Measurements from ENCODE around the gene LAMC1. TPM values are rescaled to one million over a fixed set of nuclear protein-coding genes. Genes with fewer than 3 reads are reported as not detected.
A peak's percentile ranks its signal among the peaks of the same experiment; 100 is the strongest.

LAMC1 gene
- 297 TPM for polyA plus RNA-seq (ENCODE audit: insufficient read length)
- long read RNA-seq, donor 1, full-length matches to known transcripts: 3 of 130 reads
- long read RNA-seq, donor 1, partial matches to known transcripts: 127 of 130 reads
- long read RNA-seq, donor 1, other reads (novel, unspliced or antisense): 0 of 130 reads
- long read RNA-seq, donor 2, full-length matches to known transcripts: 9 of 93 reads
- long read RNA-seq, donor 2, partial matches to known transcripts: 84 of 93 reads
- long read RNA-seq, donor 2, other reads (novel, unspliced or antisense): 0 of 93 reads
- long read RNA-seq, donor 3, full-length matches to known transcripts: 6 of 41 reads
- long read RNA-seq, donor 3, partial matches to known transcripts: 35 of 41 reads
- long read RNA-seq, donor 3, other reads (novel, unspliced or antisense): 0 of 41 reads
- long read RNA-seq, donor 4: 0 reads
- long read RNA-seq, donor 5, full-length matches to known transcripts: 8 of 28 reads
- long read RNA-seq, donor 5, partial matches to known transcripts: 20 of 28 reads
- long read RNA-seq, donor 5, other reads (novel, unspliced or antisense): 0 of 28 reads
- long read RNA-seq, donor 6, full-length matches to known transcripts: 6 of 27 reads
- long read RNA-seq, donor 6, partial matches to known transcripts: 21 of 27 reads
- long read RNA-seq, donor 6, other reads (novel, unspliced or antisense): 0 of 27 reads
- long read RNA-seq, donor 7, full-length matches to known transcripts: 5 of 45 reads
- long read RNA-seq, donor 7, partial matches to known transcripts: 40 of 45 reads
- long read RNA-seq, donor 7, other reads (novel, unspliced or antisense): 0 of 45 reads
- long read RNA-seq, donor 8, full-length matches to known transcripts: 4 of 48 reads
- long read RNA-seq, donor 8, partial matches to known transcripts: 44 of 48 reads
- long read RNA-seq, donor 8, other reads (novel, unspliced or antisense): 0 of 48 reads

DNA sequence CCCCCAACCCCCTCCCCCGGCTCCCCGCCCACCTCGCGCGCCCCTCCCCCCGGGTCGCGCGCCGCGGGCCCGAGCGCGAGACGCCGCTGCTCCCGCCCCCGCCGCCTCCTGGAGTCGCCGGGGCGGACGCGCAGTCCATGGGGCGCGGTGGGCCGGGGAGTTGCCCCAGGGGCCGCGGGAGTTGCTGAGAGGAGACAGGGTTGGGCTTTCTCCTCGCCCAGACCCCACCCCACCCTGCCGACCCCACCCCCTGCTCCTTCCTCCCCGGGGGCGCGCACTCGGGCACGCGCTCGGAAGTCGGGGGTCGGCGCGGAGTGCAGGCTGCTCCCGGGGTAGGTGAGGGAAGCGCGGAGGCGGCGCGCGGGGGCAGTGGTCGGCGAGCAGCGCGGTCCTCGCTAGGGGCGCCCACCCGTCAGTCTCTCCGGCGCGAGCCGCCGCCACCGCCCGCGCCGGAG, at the start of gene LAMC1:
Gene LAMC1 (plus strand): TSS at position 275 of the 455 bp plus-strand sequence. CDS start 297 bp downstream, outside the sequence.
- DNase-seq: peak; percentile 87

DNA sequence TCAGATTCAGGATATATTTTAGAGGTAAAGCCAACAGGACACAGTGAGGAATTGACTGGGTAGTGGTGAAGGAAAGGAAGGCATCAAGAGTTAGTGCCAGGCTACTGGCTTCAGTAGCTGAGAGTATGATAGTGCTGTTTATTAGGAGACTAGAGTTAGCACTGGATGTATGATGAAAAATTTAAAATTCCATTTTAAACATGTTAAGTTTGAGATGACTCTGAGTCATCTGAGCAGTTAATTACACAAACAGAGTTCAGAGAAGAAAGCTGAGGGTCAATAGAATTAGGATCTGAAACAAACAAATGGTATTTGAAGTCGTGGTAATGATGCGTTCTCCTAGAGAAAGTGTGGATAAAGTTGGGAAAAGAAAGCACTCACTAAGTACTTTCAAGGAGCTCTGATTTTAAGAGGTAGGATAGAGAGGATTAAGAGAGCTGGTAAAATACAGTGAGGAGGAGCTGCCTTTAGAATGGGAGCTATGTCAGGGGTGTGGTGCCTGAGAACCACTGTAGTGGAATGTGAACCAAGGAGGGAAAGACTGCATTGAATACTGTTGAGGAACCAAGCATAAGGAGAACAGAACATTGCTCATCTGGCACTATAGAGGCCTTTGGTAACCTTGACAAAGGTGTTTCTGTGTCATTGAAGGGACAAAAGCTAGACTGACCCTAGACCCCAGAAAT, 48.6 kb upstream of the LAMC1 start:
- DNase-seq: no peak

DNA sequence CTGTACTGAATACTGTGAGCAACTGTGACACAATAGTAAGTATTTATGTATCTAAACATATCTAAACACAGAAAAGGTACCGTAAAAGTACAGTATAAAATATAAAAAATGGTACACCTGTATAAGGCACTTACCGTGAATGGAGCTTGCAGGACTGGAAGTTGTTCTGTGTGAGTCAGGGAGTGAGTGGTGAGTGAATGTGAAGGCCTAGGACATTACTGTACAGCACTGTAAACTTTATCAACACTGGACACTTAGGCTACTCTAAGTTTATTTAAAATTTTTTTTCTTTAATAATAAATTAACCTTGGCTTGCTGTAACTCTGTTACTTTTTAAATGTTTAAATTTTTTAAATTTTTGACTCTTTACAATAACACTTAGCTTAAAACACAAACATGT, 45.7 kb upstream of the LAMC1 start:
- DNase-seq: no peak

DNA sequence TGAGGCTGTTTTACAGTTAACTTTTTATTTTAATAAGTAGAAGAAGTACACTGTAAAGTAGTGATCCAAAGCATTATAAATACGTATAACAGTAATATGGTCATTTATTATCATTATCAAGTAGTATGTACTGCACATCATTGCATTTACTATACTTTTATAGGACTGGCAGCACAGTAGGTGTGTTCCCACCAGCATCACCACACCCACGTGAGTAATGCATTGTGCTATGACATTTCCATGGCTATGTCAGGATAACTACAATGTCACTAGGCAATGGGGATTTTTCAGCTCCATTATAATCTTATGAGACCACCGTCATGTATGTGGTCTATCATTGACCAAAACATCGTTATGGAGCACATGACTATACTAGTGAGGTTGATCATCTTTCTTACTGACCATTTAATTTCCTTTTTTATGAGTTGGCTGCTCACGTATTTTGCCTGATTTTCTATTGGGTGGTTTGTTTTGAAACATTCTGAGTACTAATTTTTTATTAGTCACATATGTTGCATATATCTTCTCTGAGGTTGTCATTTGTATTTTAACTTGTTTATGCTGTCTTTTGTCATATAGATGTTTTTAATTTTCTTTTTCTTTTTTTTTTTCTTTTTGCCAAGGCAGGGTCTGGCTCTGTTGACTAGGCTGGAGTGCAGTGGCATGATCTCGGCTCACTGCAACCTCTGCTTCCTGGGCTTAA, 44.9 kb upstream of the LAMC1 start:
- DNase-seq: no peak

DNA sequence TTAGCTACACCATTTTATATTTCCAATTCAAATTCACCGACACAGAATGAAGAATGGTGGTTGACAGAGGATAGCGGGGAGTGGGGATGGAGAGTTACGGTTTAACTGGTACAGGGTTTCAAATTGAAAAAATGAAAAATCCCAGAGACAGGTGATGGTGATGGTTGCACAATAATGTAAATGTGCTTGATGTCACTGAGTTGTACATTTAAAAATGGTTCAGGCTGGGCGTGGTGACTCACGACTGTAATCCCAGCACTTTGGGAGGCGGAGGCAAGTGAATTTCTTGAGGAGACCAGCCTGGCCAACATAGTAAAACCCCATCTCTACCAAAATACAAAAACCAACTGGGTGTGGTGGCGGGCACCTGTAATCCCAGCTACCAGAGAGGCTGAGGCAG, 39.1 kb upstream of the LAMC1 start:
- DNase-seq: no peak

DNA sequence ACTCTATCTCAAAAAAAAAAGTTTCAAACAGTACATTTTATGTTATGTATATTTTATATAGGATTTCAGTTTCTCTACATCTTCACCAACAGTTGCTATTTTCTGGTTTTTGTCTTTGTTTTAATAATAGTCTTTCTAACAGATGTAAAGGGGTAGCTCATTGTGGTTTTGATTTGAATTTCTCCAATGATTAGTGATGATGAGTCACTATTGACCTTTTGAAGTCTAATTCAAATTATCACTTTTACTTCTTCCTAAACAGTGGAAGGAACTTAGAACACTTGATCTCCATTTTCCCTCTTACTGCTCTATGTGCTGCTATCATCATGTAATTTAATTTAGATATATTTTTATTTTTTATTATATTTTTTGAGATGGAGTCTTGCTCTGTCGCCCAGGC, 38.6 kb upstream of the LAMC1 start:
- no peak for DNase-seq

DNA sequence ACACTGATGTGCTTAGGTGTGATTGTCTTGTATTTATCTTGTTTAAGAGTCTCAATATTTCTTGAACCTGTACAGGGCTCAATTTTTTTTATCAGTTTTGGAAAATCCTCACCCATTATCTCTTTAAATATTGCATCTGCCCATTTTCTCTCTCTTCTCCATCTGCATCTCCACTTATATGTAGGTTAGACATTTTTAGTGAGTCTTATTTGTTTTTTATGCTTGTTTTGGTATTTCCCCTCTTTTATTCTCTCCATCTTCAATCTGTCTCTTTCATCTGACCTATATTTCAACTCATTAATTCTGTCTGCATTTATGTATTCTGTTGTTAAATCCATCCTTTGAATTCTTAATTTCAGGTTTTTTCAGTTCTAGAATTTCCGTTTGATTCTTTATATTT, 37.3 kb upstream of the LAMC1 start:
- no peak for DNase-seq

DNA sequence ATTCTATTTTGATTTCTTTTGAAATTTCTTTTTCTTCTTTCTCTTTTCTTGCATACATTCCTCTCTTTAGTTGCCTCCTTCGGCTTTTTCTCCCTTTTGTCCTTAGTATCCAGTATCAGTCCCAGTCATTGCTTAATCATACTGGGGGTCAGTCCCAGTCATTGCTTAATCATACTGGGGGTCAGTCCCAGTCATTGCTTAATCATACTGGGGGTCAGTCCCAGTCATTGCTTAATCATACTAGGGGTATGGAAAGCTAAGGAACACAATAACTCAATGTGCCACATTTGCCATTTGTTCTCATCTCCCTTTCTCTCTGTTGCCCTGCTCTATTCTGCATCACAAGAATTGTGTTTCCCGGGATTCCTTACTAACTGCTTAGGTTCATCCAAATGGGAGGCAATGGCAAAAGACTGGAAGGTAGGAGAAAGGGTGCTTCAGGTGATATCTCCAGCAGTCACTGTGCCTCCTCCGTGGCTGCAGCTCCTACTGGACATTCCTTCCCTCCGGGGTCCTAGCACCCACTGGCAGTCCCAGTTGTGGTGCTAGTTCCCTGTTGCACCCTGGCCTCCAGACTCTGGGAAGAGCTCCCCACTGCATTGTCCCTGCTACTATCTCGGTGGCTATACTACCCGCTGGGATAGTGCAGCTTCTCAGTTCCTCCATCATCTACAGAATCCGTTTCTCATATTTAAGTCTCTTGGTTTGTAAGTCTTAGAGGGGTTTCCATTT, 32.6 kb upstream of the LAMC1 start:
- DNase-seq: no peak

DNA sequence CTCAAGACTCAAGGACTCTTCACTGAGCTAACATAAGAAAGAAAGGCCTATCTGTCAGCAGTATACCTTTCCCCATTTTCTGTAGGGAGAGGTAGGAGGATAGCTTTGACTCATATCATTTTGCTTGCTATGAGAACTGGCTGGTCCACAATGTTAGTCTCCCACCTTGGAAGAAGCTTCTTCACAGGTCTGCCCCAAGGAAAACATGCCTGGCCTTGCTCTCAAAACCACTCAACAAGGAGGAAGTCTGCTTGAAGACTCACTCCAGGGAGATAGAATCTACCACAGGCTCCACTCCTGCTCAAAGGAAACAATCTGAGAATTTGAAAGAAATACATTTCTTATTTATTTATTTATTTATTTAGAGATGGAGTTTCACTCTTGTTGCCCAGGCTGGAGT, 29.5 kb upstream of the LAMC1 start:
- no peak for DNase-seq

DNA sequence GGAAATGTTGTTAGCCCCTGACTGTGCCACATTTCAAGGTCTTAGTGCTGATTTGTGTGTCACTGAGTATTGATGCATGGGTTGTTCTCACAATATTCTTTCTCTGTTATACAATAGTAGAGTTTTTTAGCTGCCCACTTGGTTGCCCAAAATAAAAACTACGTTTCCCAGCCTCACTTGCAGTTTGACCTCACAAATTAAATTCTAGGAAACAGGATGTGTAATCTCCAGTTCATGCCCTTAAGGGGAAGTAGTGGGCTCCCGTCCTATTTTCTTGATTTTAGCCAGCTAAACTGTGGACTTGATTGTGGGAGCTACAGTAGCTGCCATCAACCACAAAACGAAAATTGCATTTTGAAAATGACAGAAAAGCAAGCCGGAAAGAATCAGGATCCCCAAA, 27.3 kb upstream of the LAMC1 start:
- no peak for DNase-seq

DNA sequence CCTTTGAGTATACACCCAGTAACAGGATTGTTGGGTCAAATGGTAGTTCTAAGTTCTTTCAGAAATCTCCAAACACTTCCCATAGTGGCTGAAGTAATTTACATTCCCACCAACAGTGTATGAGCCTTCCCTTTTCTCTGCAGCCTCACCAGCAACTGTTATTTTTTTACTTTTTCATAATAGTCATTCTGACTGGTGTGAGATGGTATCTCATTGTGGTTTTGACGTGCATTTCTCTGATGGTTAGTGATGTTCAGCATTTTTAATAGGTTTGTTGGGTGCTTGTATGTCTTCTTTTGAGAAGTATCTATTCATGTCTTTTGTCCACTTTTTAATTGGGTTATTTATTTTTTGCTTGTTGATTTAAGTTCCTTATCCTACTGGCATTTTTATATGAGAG, 26.4 kb upstream of the LAMC1 start:
- no peak for DNase-seq

DNA sequence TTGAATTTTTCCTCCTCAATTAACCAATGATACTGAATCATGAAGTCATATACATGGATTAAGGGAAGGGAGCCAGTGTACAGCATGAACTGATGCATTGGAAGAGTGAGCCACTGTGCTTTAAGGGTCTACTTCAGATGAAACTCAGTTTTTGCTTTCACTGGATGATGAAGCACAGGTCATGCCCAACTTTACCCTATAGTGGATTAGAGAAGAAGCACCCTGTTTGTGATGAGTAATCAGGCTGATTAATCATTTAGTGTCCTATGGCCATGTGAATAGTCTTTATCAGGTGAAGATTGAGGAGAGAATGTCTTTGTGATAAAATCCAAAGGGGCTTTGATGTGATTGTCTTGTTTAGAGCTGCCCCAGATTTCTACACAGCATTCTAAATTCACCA, 24.7 kb upstream of the LAMC1 start:
- no peak for DNase-seq

DNA sequence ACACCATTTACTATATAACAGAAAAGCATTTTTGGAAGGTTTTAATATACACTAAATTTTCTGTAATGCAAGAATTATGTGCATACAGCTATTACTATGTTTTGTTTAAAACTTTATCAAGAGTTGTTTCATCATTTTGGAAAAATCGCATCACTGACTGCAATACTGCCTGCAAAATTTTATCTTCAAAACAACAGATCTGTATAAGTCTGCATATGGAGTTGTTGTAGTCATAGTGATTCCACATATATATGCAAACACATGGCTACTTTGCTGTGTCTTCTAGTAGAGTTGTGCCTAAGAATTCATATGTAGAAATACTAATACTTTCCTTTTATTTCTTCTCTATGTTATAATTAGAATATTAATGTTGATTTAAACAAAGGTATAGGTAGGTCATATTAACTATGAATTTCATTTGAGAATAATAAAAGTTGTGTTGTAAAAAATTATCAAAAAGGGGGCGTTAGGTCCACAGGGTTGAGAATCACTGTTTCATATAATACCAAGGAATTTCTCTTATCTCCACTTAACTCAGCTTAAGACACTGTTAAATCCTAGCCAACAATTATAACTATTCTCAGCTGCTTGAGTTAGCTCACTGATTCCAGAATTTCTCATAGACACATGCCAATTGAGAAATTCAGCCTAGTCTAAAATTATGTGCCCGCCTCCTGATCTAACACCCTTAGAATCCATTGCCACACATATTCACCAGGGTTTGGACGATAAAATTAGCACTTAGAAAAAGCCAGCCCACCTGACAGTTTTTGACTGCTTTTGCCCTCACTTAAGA, 22.9 kb upstream of the LAMC1 start:
- no peak for DNase-seq

DNA sequence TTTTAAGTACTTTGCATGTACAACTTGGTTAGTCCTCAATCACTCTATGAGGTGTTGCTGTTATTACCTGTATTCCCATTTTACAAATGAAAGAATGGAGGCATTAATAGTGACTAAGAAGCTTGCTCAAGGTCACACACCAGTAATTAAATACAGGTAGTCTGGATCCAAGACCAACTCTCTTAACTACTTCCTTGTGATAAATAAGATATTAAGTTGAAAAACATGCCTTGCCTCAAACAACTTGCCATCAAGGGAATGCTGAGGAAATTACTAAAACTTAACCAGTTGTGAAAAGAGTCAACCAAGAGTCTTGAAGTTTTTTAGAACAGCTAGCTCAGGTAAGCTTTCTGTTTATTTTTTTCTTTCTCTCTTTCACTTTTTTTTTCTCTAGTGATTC, 21.0 kb upstream of the LAMC1 start:
- no peak for DNase-seq

DNA sequence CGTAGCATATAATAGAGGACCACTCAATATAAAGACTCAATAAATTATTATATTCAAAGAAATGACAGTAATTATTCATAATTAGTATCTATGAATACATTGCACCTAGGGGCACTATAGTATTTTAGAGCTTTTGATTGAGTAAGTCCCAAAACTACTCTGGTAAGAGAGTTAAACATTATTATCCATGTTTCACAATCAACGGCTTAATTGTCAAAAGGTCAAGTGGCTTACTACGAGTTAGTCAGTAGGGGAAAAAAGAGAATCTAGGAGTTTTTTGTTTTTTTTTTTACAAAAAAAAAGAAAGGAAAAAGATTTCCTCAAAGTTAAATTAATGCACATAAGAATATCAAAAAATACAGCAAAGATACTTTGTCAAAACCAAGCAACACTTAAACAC, 20.4 kb upstream of the LAMC1 start:
- no peak for DNase-seq

DNA sequence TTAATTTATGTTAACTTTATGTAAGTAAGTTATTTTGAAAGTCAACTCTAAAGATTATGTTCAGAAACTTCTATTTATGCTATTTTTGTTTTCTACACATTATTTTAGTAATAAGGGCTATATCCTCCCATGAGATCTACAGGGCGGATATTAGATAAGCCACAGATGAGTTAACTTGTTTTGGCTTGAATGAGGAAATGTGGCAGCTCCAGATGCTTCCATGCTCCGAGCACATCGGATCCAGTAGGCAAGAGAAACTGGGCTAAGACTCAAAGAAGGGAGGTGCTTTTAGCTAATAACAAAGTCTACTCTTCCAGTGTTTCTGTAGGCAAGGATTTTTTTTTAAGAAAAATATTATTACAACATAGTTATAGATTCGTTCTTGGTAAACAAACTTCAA, 20.0 kb upstream of the LAMC1 start:
- DNase-seq: no peak

DNA sequence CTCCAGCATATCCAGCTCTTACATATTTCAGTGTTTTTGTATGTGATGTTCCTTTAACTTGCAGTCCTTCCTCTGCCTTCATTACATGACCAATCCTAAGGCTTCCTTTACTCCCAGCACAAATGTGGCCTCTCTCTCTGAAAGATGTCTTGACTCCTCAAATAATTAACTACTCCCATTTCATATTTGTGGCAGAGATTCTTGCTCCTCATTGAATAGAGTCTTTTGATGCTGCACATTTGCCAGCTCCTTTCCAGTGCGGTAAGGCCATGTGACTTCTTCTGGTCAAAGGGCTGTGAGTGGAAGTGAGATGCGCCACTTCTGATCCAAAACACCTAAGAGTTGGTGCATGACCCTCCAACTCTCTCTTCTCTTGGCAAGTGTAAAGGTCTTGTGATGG, 19.1 kb upstream of the LAMC1 start:
- no peak for DNase-seq

DNA sequence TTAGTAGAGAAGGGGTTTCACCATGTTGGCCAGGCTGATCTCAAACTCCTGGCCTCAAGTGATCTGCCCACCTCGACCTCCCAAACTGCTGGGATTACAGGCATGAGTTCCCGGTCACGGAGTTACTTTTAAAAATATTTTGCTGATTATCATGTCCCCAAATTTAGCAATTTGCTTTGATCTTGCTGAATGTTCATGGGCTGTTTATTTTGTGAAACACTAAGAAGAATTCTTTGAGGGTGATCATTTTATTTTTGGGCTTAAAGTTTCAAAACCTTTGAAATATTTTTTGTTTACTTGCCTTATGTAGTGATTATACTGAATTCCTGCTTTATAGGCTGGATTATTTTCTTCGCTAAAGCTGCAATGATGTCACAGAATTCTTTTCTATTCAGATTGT, 11.4 kb upstream of the LAMC1 start:
- no peak for DNase-seq

DNA sequence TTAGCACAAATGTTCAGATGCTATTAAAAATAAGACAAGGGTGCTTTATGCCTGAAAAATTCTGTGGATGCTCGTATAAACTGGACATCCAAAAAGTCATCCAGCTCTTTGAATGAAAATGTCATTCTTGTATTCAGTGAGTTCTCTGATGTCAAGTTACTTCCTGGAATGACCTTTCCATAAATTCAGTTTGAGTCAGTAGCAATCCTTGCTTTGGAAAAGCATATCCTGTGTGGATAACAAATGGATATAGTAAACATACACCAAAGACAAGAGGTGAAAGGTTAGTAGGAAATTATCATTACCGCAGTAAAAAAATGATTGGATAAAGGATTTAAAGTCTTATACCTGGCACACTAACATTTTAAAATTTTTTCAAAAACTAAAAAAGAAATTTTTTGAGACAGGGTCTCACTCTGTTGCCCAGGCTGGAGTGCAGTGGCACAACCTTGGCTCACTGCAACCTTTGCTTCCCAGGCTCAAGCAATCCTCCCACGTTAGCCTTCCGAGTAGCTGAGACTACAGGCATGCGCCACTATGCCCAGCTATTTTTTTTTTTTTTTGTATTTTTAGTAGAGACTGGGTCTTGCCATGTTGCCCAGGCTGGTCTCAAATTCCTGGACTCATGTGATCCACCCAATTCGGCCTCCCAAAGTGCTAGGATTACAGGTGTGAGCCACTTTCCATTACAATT, 10.8 kb upstream of the LAMC1 start:
- DNase-seq: no peak
